ENCODE results near the gene LAMA4. TPM values are rescaled to one million over a fixed set of nuclear protein-coding genes. Genes with fewer than 3 reads are reported as not detected.
A peak's percentile ranks its signal among the peaks of the same experiment; 100 is the strongest.

The LAMA4 gene
- total RNA-seq, 1 experiment from 2014 or later, result not detected

- ChIA-PET POLR2A (no interaction called here), CTCF (no interaction called here)
- Mint-ChIP-seq H3K9me3 (ENCODE audit: unreplicated experiment) (no peaks in the 10 kb centered on the region), H3K4me1 (ENCODE audit: low read depth, unreplicated experiment) (no peaks in the 10 kb centered on the region), H3K4me3 (ENCODE audit: unreplicated experiment) (no peak overlapping the region), H3K27ac (ENCODE audit: unreplicated experiment) (no peak overlapping the region), H3K36me3 (ENCODE audit: insufficient read depth, unreplicated experiment) (no peaks in the 10 kb centered on the region), H3K27me3 (ENCODE audit: insufficient read depth, unreplicated experiment) (peaks cover 11% of the 10 kb centered on the region)
- Histone ChIP-seq H3K4me3 (ENCODE audit: low read depth, low read length) (no peak overlapping the region), H3K27me3 (replicated peaks; ENCODE audit: control insufficient read depth, insufficient read depth, low read length) (no peaks in the 10 kb centered on the region), H3K4me1 (no peaks in the 10 kb centered on the region), H3K36me3 (ENCODE audit: control insufficient read depth, insufficient read depth, low read length) (no peaks in the 10 kb centered on the region), H3K9me3 (no peaks in the 10 kb centered on the region)
- no TSS peak for BruUV-seq (replicated peaks)
- TF ChIP-seq, protein P1, sequence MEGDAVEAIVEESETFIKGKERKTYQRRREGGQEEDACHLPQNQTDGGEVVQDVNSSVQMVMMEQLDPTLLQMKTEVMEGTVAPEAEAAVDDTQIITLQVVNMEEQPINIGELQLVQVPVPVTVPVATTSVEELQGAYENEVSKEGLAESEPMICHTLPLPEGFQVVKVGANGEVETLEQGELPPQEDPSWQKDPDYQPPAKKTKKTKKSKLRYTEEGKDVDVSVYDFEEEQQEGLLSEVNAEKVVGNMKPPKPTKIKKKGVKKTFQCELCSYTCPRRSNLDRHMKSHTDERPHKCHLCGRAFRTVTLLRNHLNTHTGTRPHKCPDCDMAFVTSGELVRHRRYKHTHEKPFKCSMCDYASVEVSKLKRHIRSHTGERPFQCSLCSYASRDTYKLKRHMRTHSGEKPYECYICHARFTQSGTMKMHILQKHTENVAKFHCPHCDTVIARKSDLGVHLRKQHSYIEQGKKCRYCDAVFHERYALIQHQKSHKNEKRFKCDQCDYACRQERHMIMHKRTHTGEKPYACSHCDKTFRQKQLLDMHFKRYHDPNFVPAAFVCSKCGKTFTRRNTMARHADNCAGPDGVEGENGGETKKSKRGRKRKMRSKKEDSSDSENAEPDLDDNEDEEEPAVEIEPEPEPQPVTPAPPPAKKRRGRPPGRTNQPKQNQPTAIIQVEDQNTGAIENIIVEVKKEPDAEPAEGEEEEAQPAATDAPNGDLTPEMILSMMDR (IDR thresholded peaks at IDR 0.05; ENCODE audit: insufficient read depth in 1 of 2, low read depth in 1 of 2, low read length in 1 of 2, severe bottlenecking in 1 of 2, unreplicated experiment in 1 of 2), result no peak
- DNase-seq, result no peak
- intact Hi-C loops (cut with micrococcal nuclease; ENCODE audit: unreplicated experiment), result no loop called here
Measured at GRCh38 chr6:112096901-112097300, 157.5 kb downstream of the LAMA4 start.

- POLR2A ChIA-PET, result interaction anchor here (0.6 to 0.8 kb wide), 3 partner anchors 29 to 390 kb away, joined by 3 to 6 read pairs (median 3); no protein-coding TSS in a partner anchor
- Mint-ChIP-seq H3K9me3 (ENCODE audit: unreplicated experiment) (no peaks in the 10 kb centered on the region), H3K27me3 (ENCODE audit: insufficient read depth, unreplicated experiment) (peaks cover 10% of the 10 kb centered on the region), H3K36me3 (ENCODE audit: insufficient read depth, unreplicated experiment) (peaks cover 6% of the 10 kb centered on the region), H3K4me3 (ENCODE audit: unreplicated experiment) (no peak overlapping the region), H3K27ac (ENCODE audit: unreplicated experiment) (no peak overlapping the region), H3K4me1 (ENCODE audit: low read depth, unreplicated experiment) (peaks cover 6% of the 10 kb centered on the region)
- intact Hi-C loops (cut with micrococcal nuclease; ENCODE audit: unreplicated experiment), result no loop called here
- no peaks in the 10 kb centered on the region; the same call in 1 of the 2 replicates for H3K27me3 ChIP-seq (replicated peaks; ENCODE audit: control insufficient read depth, insufficient read depth, low read length)
- no TSS peak for BruUV-seq (replicated peaks)
- H3K4me3 ChIP-seq (ENCODE audit: low read depth, low read length), result peak overlapping the region; percentile 77
- TF ChIP-seq, protein P1 (IDR thresholded peaks at IDR 0.05; ENCODE audit: insufficient read depth in 1 of 2, low read depth in 1 of 2, low read length in 1 of 2, severe bottlenecking in 1 of 2, unreplicated experiment in 1 of 2), result no peak
- H3K9me3 ChIP-seq, result no peaks in the 10 kb centered on the region
- no peak for DNase-seq
- H3K4me1 ChIP-seq, result peaks cover 3% of the 10 kb centered on the region; the same call in 1 of the 2 replicates
- CTCF ChIA-PET, result interaction anchor here (1.2 to 2.0 kb wide), 3 partner anchors 44 to 75 kb away, joined by 4 to 16 read pairs (median 10); no protein-coding TSS in a partner anchor
- no peaks in the 10 kb centered on the region for H3K36me3 ChIP-seq (ENCODE audit: control insufficient read depth, insufficient read depth, low read length)
Measured at GRCh38 chr6:112087916-112088315, 166.5 kb downstream of the LAMA4 start.

DNA sequence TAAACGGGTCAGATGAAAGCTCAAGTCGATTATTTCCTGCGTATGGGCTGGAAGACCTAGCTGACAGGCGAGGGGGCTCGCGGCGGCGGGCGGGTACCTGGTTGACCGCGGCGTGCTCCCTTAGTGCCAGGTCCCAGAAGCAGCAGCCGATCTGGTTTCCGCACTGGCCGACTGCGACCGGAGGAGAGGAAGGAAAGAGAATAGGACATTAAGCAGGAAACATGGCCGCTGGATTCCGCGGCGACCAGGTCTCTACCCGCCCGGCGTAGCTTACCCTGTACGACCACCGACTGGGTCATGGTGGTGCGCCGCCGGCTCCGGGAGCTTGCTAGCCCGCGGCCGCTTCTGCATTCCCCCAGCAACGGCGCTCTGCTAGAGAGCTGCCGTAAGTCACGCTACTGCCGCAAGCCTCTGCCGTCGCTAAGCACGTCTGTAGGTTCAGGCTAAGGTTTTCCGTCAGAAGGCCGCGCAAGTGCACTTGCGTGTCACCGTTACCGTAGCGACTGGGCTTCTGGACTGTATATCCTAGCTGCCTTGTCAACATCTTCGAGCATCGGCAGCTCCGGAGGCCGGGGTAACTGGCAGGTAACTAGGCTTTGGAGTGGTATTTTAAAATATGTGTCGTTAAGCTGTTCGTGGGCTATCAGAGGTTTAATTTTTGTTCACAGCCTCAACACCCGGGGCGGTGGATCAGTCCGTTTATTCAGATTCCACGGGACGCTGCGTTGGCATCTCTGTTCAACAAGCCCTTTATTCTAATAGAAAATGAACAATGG is 167.0 kb downstream of the LAMA4 start, which contains the start of the genes FAM229B and TUBE1:
TSS of gene FAM229B (plus strand) at position 456 of the 776 bp plus-strand sequence. CDS start 11,693 bp downstream, outside the sequence.
TSS of gene TUBE1 (minus strand) at position 347 of the 776 bp plus-strand sequence. CDS start at position 299, 48 bp downstream.
- CTCF ChIA-PET, result interaction anchor here (1.1 to 2.0 kb wide), 4 partner anchors 12 to 76 kb away, joined by 4 to 16 read pairs (median 8); no protein-coding TSS in a partner anchor
- no TSS peak for BruUV-seq (replicated peaks)
- no peaks in the 10 kb centered on the region for H3K36me3 ChIP-seq (ENCODE audit: control insufficient read depth, insufficient read depth, low read length)
- peak within 1 kb of the TSS; percentile 77 for H3K4me3 ChIP-seq (ENCODE audit: low read depth, low read length)
- no peak within 1 kb of the TSS for H3K4me3 Mint-ChIP-seq (ENCODE audit: unreplicated experiment)
- no peaks in the 10 kb centered on the region for H3K9me3 Mint-ChIP-seq (ENCODE audit: unreplicated experiment)
- no peaks in the 10 kb centered on the region for H3K9me3 ChIP-seq
- peak; percentile 88 to 93 for DNase-seq
- POLR2A ChIA-PET, result interaction anchor here (0.6 to 0.8 kb wide), 5 partner anchors 29 to 604 kb away, joined by 3 to 6 read pairs (median 3); partner anchors contain the start of gene REV3L
- H3K4me1 Mint-ChIP-seq (ENCODE audit: low read depth, unreplicated experiment), result peaks cover 6% of the 10 kb centered on the region
- intact Hi-C loops (cut with micrococcal nuclease; ENCODE audit: unreplicated experiment), result no loop called here
- TF ChIP-seq, protein P1 (IDR thresholded peaks at IDR 0.05; ENCODE audit: insufficient read depth in 1 of 2, low read depth in 1 of 2, low read length in 1 of 2, severe bottlenecking in 1 of 2, unreplicated experiment in 1 of 2), result peak in 1 of 2 experiments; percentile 21
- peaks cover 3% of the 10 kb centered on the region; the same call in 1 of the 2 replicates for H3K4me1 ChIP-seq
- peaks cover 6% of the 10 kb centered on the region for H3K36me3 Mint-ChIP-seq (ENCODE audit: insufficient read depth, unreplicated experiment)
- peaks cover 10% of the 10 kb centered on the region for H3K27me3 Mint-ChIP-seq (ENCODE audit: insufficient read depth, unreplicated experiment)
- H3K27ac Mint-ChIP-seq (ENCODE audit: unreplicated experiment), result no peak within 1 kb of the TSS
- no peaks in the 10 kb centered on the region; the same call in 1 of the 2 replicates for H3K27me3 ChIP-seq (replicated peaks; ENCODE audit: control insufficient read depth, insufficient read depth, low read length)

All from Caco-2 (cell line).